SU-DHL-6 (cell line): ENCODE data around the gene CIAO3.

Experiments
- H2AFZ ChIP-seq: fragments of 200-600 bp; sonication (generic); 2 replicates; pipeline ENCODE4 v1.6.1; 2014; ENCODE audit warnings: low read depth, mild to moderate bottlenecking, moderate library complexity, mixed read lengths, antibody characterized with exemption, low read length; ENCODE audit not compliant: severe bottlenecking
- H3F3A ChIP-seq: fragments of 200-600 bp; shearing (Covaris generic); 2 replicates; pipeline ENCODE4 v1.6.0; 2016; ENCODE audit warnings: antibody characterized with exemption, mild to moderate bottlenecking; ENCODE audit not compliant: insufficient read depth
- H3K27ac ChIP-seq: fragments of 200-600 bp; sonication (generic); 2 replicates; pipeline ENCODE4 v1.5.1; 2016; ENCODE audit warnings: low read depth, mild to moderate bottlenecking, low read length, moderate library complexity, mixed read lengths
- H3K27me3 ChIP-seq: fragments of 200-600 bp; sonication (generic), shearing (Covaris generic); 2 replicates; pipeline ENCODE4 v1.6.0; 2014; ENCODE audit warnings: mild to moderate bottlenecking, low read length
- H3K36me3 ChIP-seq: fragments of 200-600 bp; sonication (generic); 2 replicates; pipeline ENCODE4 v1.6.1; 2014; ENCODE audit warnings: mild to moderate bottlenecking, low read length, mixed read lengths
- H3K4me2 ChIP-seq: fragments of 300-600, 200-600 bp; shearing (Covaris generic), sonication (generic); 2 replicates; pipeline ENCODE4 v1.6.0; 2014; ENCODE audit warnings: low read length, low read depth, mild to moderate bottlenecking; ENCODE audit not compliant: poor library complexity, severe bottlenecking
- H3K4me3 ChIP-seq: fragments of 200-600 bp; sonication (generic); 2 replicates; pipeline ENCODE4 v1.5.1; 2014; ENCODE audit warnings: antibody characterized with exemption, low read length, mild to moderate bottlenecking, mixed read lengths; ENCODE audit not compliant: insufficient read depth, poor library complexity, severe bottlenecking
- H3K79me2 ChIP-seq: fragments of 200-600 bp; sonication (generic); 2 replicates; pipeline ENCODE4 v1.6.1; 2014; ENCODE audit warnings: mild to moderate bottlenecking, low read length, moderate library complexity; ENCODE audit not compliant: insufficient read depth
- H3K9ac ChIP-seq: fragments of 200-600 bp; sonication (generic); 2 replicates; pipeline ENCODE4 v1.7.0; 2014; ENCODE audit warnings: mild to moderate bottlenecking, low read length
- H3K9me2 ChIP-seq: fragments of 200-600 bp; sonication (generic); replicated peaks from 2 replicates; pipeline ENCODE4 v1.6.1; 2014; ENCODE audit warnings: low read length; ENCODE audit not compliant: insufficient read depth
- H3K9me3 ChIP-seq: fragments of 200-600 bp; sonication (generic); 2 replicates; pipeline ENCODE4 v1.6.1; 2014; ENCODE audit warnings: low read length, mixed read lengths; ENCODE audit not compliant: insufficient read depth
- H4K20me1 ChIP-seq: fragments of 200-600 bp; sonication (generic); 2 replicates; pipeline ENCODE4 v1.6.1; 2014; ENCODE audit warnings: low read depth, mild to moderate bottlenecking, antibody characterized with exemption, low read length, moderate library complexity, mixed read lengths
- CTCF ChIP-seq: fragments of 200-600 bp; sonication (generic); IDR thresholded peaks from one replicate; pipeline ENCODE4 v1.5.1; 2017; ENCODE audit warnings: antibody characterized with exemption, mild to moderate bottlenecking, low read length, moderate library complexity; ENCODE audit not compliant: insufficient read depth, poor library complexity, severe bottlenecking
- EZH2phosphoT487 ChIP-seq: fragments of 200-600 bp; sonication (generic), shearing (Covaris generic); conservative IDR thresholded peaks from 2 replicates; pipeline ENCODE4 v1.6.1; 2018; ENCODE audit warnings: mild to moderate bottlenecking, antibody characterized with exemption, low read length, moderate library complexity, mixed read lengths

The CIAO3 gene

GRCh38 chr16:725463-726187 is 15.2 kb downstream of the CIAO3 start:
- Histone ChIP-seq H3K9me2 (no peaks in the 10 kb centered on the region), H4K20me1 (no peaks in the 10 kb centered on the region; the same call in 1 of the 2 replicates), H3K36me3 (no peaks in the 10 kb centered on the region), H3K27me3 (no peaks in the 10 kb centered on the region), H3K27ac (peak overlapping the region; percentile 75), H2AFZ (no peak overlapping the region), H3K4me2 (no peak overlapping the region), H3K4me3 (no peak overlapping the region), H3K79me2 (no peaks in the 10 kb centered on the region), H3F3A (peaks cover 20% of the 10 kb centered on the region), H3K9me3 (no peaks in the 10 kb centered on the region), H3K9ac (no peak overlapping the region)
- TF ChIP-seq EZH2phosphoT487, result no peak
- TF ChIP-seq CTCF, result no peak

- no peak overlapping the region for H3K4me2 ChIP-seq
- TF ChIP-seq CTCF (no peak), EZH2phosphoT487 (no peak)
- peak overlapping the region; percentile 39 for H3K27ac ChIP-seq
- H3K4me3 ChIP-seq, result no peak overlapping the region
- H3K79me2 ChIP-seq, result no peaks in the 10 kb centered on the region
- no peak overlapping the region for H3K9ac ChIP-seq
- no peaks in the 10 kb centered on the region for H3K36me3 ChIP-seq
- no peaks in the 10 kb centered on the region; the same call in 1 of the 2 replicates for H4K20me1 ChIP-seq
- no peak overlapping the region for H2AFZ ChIP-seq
- no peaks in the 10 kb centered on the region for H3K9me2 ChIP-seq
- H3K27me3 ChIP-seq, result no peaks in the 10 kb centered on the region
- H3F3A ChIP-seq, result peaks cover 23% of the 10 kb centered on the region
- no peaks in the 10 kb centered on the region for H3K9me3 ChIP-seq
Measured at GRCh38 chr16:725041-725376, 15.8 kb downstream of the CIAO3 start.

GRCh38 chr16:724188-725040 is 16.4 kb downstream of the CIAO3 start:
- no peak for TF ChIP-seq EZH2phosphoT487
- no peak for TF ChIP-seq CTCF
- Histone ChIP-seq H3K36me3 (no peaks in the 10 kb centered on the region), H3K4me2 (no peak overlapping the region), H4K20me1 (no peaks in the 10 kb centered on the region; the same call in 1 of the 2 replicates), H3F3A (peaks cover 18% of the 10 kb centered on the region), H3K9ac (no peak overlapping the region), H3K9me3 (no peaks in the 10 kb centered on the region), H2AFZ (no peak overlapping the region), H3K9me2 (no peaks in the 10 kb centered on the region), H3K27me3 (no peaks in the 10 kb centered on the region), H3K4me3 (no peak overlapping the region), H3K27ac (peak overlapping the region; percentile 39), H3K79me2 (no peaks in the 10 kb centered on the region)
